HCT116 (cell line): ENCODE measurements around the gene CARS1. TPM values are rescaled to one million over a fixed set of nuclear protein-coding genes. Genes with fewer than 3 reads are reported as not detected.

ENCODE experiments used
- ATAC-seq: fragments of 200-7000 bp; cut with Tn5 transposase; 2 replicates; pipeline ENCODE4 v1.9.1; 2020; ENCODE audit warnings: mild to moderate bottlenecking, moderate library complexity
- BruUV-seq: library from RNA; stranded (reverse); fragments of 400-500 nt; replicated peaks from 2 replicates; lab custom pipeline; 2021; lab: Mats Ljungman, UMichigan
- CTCF ChIA-PET: fragments of 300-600 bp; sonication (Branson Sonifier 250); formaldehyde crosslinking; loops from one replicate; lab custom pipeline; 2021; ENCODE audit warnings: antibody characterized with exemption; lab: Charles Lee
- POLR2A ChIA-PET: fragments of 300-600, 350-600 bp; sonication (Branson Sonifier 250); formaldehyde crosslinking; loops from one replicate; lab custom pipeline; 2021; ENCODE audit warnings: antibody characterized with exemption; lab: Charles Lee
- RAD21 ChIA-PET, 2 experiments: fragments of 300-600 bp; sonication (Branson Sonifier 250); formaldehyde crosslinking; loops; one replicate each; lab custom pipeline; 2023; ENCODE audit warnings: low total read pairs in 2 of 2; ENCODE audit not compliant: uncharacterized antibody in 2 of 2, unreplicated experiment in 2 of 2, low non-redundant PET in 1 of 2; lab: Charles Lee
- DNase-seq: peaks from one replicate; pipeline ENCODE4 v3.0.0-alpha.2; 2010; ENCODE audit warnings: low read depth, low spot score
- H2AFZ ChIP-seq: fragments of 200-600 bp; shearing (Covaris generic), sonication (generic); 2 replicates; pipeline ENCODE4 v1.6.1; 2017; ENCODE audit warnings: low read depth, mixed run types, mixed read lengths, antibody characterized with exemption, low read length; ENCODE audit not compliant: poor library complexity, severe bottlenecking
- H3K27ac ChIP-seq: 2 replicates; pipeline ENCODE4 v1.5.1; 2012; ENCODE audit warnings: low read depth, low read length
- H3K27me3 ChIP-seq: fragments of 200-600 bp; sonication (generic); 2 replicates; pipeline ENCODE4 v1.6.1; 2016; ENCODE audit warnings: mixed run types, low read length, mixed read lengths; ENCODE audit not compliant: insufficient read depth
- H3K36me3 ChIP-seq, 2 experiments: fragments of 200-500 bp in 1 of 2; fragments of 200-600 bp in 1 of 2; sonication (Bioruptor generic) in 1 of 2; sonication (generic) in 1 of 2; 2 replicates each; pipeline versions ENCODE4 v1.5.1 to v1.6.1; 2014 to 2016; ENCODE audit warnings: low read length in 2 of 2, inconsistent platforms in 1 of 2, mixed read lengths in 1 of 2, mixed run types in 1 of 2; ENCODE audit not compliant: insufficient read depth in 2 of 2, control insufficient read depth in 1 of 2
- H3K4me1 ChIP-seq, 2 experiments: fragments of 200-600 bp in 1 of 2; sonication (generic) in 1 of 2; 2 replicates each; pipeline versions ENCODE4 v1.5.1 to v1.6.1; 2012 to 2017; ENCODE audit warnings: low read length in 2 of 2, inconsistent platforms in 1 of 2, mild to moderate bottlenecking in 1 of 2, mixed read lengths in 1 of 2, mixed run types in 1 of 2, moderate library complexity in 1 of 2; ENCODE audit not compliant: insufficient read depth in 2 of 2, control insufficient read depth in 1 of 2
- H3K4me2 ChIP-seq: fragments of 200-600 bp; sonication (generic); 2 replicates; pipeline ENCODE4 v1.6.1; 2017; ENCODE audit warnings: mixed run types, low read length, mixed read lengths
- H3K4me3 ChIP-seq, 2 experiments: fragments of 200-600 bp in 1 of 2; sonication (generic) in 1 of 2; replicated peaks in 1 of 2; 2 replicates each; pipeline ENCODE4 v1.5.1; 2011 to 2016; ENCODE audit warnings: low read length in 2 of 2, control low read depth in 1 of 2, low read depth in 1 of 2, mild to moderate bottlenecking in 1 of 2, mixed read lengths in 1 of 2, mixed run types in 1 of 2
- H3K79me2 ChIP-seq: fragments of 200-600 bp; sonication (generic); 2 replicates; pipeline ENCODE4 v1.6.1; 2017; ENCODE audit warnings: mild to moderate bottlenecking, mixed run types, low read length, moderate library complexity, mixed read lengths; ENCODE audit not compliant: insufficient read depth
- H3K9ac ChIP-seq: fragments of 200-600 bp; sonication (generic); 2 replicates; pipeline ENCODE4 v1.6.1; 2016; ENCODE audit warnings: low read length, mixed read lengths
- H3K9me2 ChIP-seq: fragments of 200-600 bp; sonication (generic), shearing (Covaris generic); 2 replicates; pipeline ENCODE4 v1.6.1; 2017; ENCODE audit warnings: mixed run types, mild to moderate bottlenecking, moderate library complexity; ENCODE audit not compliant: insufficient read depth
- H3K9me3 ChIP-seq, 2 experiments: fragments of 200-500 bp in 1 of 2; fragments of 200-600 bp in 1 of 2; sonication (Bioruptor generic) in 1 of 2; sonication (generic) in 1 of 2; 2 replicates each; pipeline ENCODE4 v1.6.1; 2014 to 2017; ENCODE audit warnings: low read length in 2 of 2, mixed read lengths in 2 of 2, inconsistent platforms in 1 of 2, low read depth in 1 of 2, mild to moderate bottlenecking in 1 of 2, mixed run types in 1 of 2, moderate library complexity in 1 of 2; ENCODE audit not compliant: control insufficient read depth in 1 of 2, insufficient read depth in 1 of 2
- H4K20me1 ChIP-seq: fragments of 200-600 bp; sonication (generic), shearing (Covaris generic); 2 replicates; pipeline ENCODE4 v1.6.1; 2017; ENCODE audit warnings: mixed run types, mild to moderate bottlenecking, moderate library complexity; ENCODE audit not compliant: insufficient read depth
- ELF1 ChIP-seq: IDR thresholded peaks from 2 replicates; pipeline ENCODE4 v1.6.1; 2012; ENCODE audit warnings: low read depth, borderline replicate concordance
- FOSL1 ChIP-seq: IDR thresholded peaks from 2 replicates; pipeline ENCODE4 v1.6.1; 2012; ENCODE audit warnings: low read depth
- JUND ChIP-seq: IDR thresholded peaks from 2 replicates; pipeline ENCODE4 v1.6.1; 2012
- POLR2A ChIP-seq: IDR thresholded peaks from 2 replicates; pipeline ENCODE4 v1.7.0; 2011; ENCODE audit warnings: borderline replicate concordance; ENCODE audit not compliant: insufficient read depth, insufficient read length; ENCODE audit errors: extremely low read depth
- POLR2AphosphoS5 ChIP-seq: IDR thresholded peaks from 2 replicates; pipeline ENCODE4 v1.6.1; 2011; ENCODE audit warnings: mild to moderate bottlenecking, low read depth, low read length, moderate library complexity
- SRF ChIP-seq: IDR thresholded peaks from 2 replicates; pipeline ENCODE4 v1.6.1; 2012; ENCODE audit warnings: low read depth
- ZNF274 ChIP-seq: fragments of 200-500 bp; sonication (Bioruptor generic); IDR thresholded peaks from 2 replicates; pipeline ENCODE4 v1.6.1; 2014; ENCODE audit warnings: mild to moderate bottlenecking, low read depth, low read length, inconsistent platforms
- intact Hi-C: fragments of 100-400 bp; cut with micrococcal nuclease; formaldehyde crosslinking; loops from 2 replicates; pipeline ENCODE4 v1.10.0; 2022
- total RNA-seq: library from RNA; stranded (reverse); gene quantifications from one replicate; pipeline ENCODE4 v1.2.1, GENCODE V29; 2021; ENCODE audit not compliant: unreplicated experiment
- TF ChIP-seq, protein P1 (sequence below): IDR thresholded peaks from 2 replicates; pipeline ENCODE4 v1.6.1; 2011; ENCODE audit warnings: mild to moderate bottlenecking, low read length, moderate library complexity; ENCODE audit not compliant: insufficient replicate concordance; ENCODE audit errors: extremely low read depth
- TF ChIP-seq, protein P2 (sequence below), 3 experiments: fragments of 200-600 bp in 1 of 3; sonication (generic) in 1 of 3; IDR thresholded peaks in 2 of 3; conservative IDR thresholded peaks in 1 of 3; 2 replicates each; pipeline ENCODE4 v1.5.1; 2012 to 2017; ENCODE audit warnings: low read depth in 2 of 3, low read length in 2 of 3, antibody characterized with exemption in 1 of 3, borderline replicate concordance in 1 of 3, control low read depth in 1 of 3, mild to moderate bottlenecking in 1 of 3, mixed read lengths in 1 of 3, mixed run types in 1 of 3, moderate library complexity in 1 of 3; ENCODE audit not compliant: insufficient read depth in 1 of 3
- TF ChIP-seq, protein P3 (sequence below): IDR thresholded peaks from 2 replicates; pipeline ENCODE4 v1.6.1; 2012; ENCODE audit warnings: low read depth

The CARS1 gene
- total RNA-seq, 1 experiment from 2014 or later = 124 TPM

DNA sequence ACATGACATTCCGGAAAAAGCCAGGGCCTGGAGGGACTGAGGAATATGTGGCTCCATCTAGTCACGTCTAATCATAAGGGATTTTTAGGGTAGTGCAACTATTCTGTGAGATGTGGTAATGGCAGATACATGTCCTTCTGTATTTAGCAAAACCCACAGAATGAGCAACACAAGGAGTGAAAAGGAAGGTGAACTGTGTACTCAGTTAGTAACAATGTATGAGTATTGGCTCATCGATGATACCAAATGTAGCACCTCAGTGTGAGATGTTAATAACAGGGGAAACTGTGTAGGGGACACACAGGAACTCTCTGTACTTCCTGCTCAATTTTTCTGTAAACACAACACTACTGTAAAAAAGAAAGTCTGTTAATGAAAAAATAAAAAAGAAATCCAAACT, 42.0 kb upstream of the CARS1 start:
- no peak overlapping the region for H3K4me2 ChIP-seq
- intact Hi-C loops = loop anchor here (5.0 kb wide), 1 partner anchor 118 kb away; the partner anchor contains the start of gene MRGPRG

More for the DNA sequence above, 42.0 kb upstream of the CARS1 start:
- H3K9me2 ChIP-seq = no peaks in the 10 kb centered on the region
- BruUV-seq = no TSS peak
- DNase-seq (no peak), ATAC-seq (no peak)
- no peaks in the 10 kb centered on the region for H3K9me3 ChIP-seq
- H3K4me1 ChIP-seq = peaks cover 2 to 6% of the 10 kb centered on the region in 2 experiments; a peak in 2 of 4 replicates
- H3K9ac ChIP-seq = no peak overlapping the region
- H2AFZ ChIP-seq = no peak overlapping the region
- ChIA-PET CTCF (no interaction called here), POLR2A (no interaction called here), RAD21 (no interaction called here)
- H3K27ac ChIP-seq = no peak overlapping the region
- H3K4me3 ChIP-seq = no peak overlapping the region
- no peaks in the 10 kb centered on the region for H4K20me1 ChIP-seq
- H3K27me3 ChIP-seq = no peaks in the 10 kb centered on the region
- peaks cover 0 to 4% of the 10 kb centered on the region in 2 experiments; a peak in 2 of 4 replicates for H3K36me3 ChIP-seq
- no peaks in the 10 kb centered on the region for H3K79me2 ChIP-seq
- TF ChIP-seq JUND (no peak), ZNF274 (no peak), SRF (no peak), POLR2A (no peak), FOSL1 (no peak), ELF1 (no peak), POLR2AphosphoS5 (no peak)
- TF ChIP-seq, protein P1, sequence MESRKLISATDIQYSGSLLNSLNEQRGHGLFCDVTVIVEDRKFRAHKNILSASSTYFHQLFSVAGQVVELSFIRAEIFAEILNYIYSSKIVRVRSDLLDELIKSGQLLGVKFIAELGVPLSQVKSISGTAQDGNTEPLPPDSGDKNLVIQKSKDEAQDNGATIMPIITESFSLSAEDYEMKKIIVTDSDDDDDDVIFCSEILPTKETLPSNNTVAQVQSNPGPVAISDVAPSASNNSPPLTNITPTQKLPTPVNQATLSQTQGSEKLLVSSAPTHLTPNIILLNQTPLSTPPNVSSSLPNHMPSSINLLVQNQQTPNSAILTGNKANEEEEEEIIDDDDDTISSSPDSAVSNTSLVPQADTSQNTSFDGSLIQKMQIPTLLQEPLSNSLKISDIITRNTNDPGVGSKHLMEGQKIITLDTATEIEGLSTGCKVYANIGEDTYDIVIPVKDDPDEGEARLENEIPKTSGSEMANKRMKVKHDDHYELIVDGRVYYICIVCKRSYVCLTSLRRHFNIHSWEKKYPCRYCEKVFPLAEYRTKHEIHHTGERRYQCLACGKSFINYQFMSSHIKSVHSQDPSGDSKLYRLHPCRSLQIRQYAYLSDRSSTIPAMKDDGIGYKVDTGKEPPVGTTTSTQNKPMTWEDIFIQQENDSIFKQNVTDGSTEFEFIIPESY = no peak
- TF ChIP-seq, protein P2, sequence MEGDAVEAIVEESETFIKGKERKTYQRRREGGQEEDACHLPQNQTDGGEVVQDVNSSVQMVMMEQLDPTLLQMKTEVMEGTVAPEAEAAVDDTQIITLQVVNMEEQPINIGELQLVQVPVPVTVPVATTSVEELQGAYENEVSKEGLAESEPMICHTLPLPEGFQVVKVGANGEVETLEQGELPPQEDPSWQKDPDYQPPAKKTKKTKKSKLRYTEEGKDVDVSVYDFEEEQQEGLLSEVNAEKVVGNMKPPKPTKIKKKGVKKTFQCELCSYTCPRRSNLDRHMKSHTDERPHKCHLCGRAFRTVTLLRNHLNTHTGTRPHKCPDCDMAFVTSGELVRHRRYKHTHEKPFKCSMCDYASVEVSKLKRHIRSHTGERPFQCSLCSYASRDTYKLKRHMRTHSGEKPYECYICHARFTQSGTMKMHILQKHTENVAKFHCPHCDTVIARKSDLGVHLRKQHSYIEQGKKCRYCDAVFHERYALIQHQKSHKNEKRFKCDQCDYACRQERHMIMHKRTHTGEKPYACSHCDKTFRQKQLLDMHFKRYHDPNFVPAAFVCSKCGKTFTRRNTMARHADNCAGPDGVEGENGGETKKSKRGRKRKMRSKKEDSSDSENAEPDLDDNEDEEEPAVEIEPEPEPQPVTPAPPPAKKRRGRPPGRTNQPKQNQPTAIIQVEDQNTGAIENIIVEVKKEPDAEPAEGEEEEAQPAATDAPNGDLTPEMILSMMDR (IDR thresholded peaks at IDR 0.05 in 2 of 3, conservative IDR thresholded peaks at IDR 0.05 in 1 of 3; ENCODE audit: borderline replicate concordance in 1 of 3, insufficient read depth in 1 of 3, low read depth in 2 of 3, low read length in 2 of 3) = no peak
- TF ChIP-seq, protein P3, sequence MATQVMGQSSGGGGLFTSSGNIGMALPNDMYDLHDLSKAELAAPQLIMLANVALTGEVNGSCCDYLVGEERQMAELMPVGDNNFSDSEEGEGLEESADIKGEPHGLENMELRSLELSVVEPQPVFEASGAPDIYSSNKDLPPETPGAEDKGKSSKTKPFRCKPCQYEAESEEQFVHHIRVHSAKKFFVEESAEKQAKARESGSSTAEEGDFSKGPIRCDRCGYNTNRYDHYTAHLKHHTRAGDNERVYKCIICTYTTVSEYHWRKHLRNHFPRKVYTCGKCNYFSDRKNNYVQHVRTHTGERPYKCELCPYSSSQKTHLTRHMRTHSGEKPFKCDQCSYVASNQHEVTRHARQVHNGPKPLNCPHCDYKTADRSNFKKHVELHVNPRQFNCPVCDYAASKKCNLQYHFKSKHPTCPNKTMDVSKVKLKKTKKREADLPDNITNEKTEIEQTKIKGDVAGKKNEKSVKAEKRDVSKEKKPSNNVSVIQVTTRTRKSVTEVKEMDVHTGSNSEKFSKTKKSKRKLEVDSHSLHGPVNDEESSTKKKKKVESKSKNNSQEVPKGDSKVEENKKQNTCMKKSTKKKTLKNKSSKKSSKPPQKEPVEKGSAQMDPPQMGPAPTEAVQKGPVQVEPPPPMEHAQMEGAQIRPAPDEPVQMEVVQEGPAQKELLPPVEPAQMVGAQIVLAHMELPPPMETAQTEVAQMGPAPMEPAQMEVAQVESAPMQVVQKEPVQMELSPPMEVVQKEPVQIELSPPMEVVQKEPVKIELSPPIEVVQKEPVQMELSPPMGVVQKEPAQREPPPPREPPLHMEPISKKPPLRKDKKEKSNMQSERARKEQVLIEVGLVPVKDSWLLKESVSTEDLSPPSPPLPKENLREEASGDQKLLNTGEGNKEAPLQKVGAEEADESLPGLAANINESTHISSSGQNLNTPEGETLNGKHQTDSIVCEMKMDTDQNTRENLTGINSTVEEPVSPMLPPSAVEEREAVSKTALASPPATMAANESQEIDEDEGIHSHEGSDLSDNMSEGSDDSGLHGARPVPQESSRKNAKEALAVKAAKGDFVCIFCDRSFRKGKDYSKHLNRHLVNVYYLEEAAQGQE = no peak
- TF ChIP-seq, all 23 proteins: peak for 0
